SK-N-SH (cell line): ENCODE data around the gene CCNI2. TPM values are rescaled to one million over a fixed set of nuclear protein-coding genes. Genes with fewer than 3 reads are reported as not detected.

Experiments used
- CTCF ChIA-PET: fragments of 300-600, 350-600 bp; formaldehyde crosslinking; extraction: SDS; loops from one replicate; lab custom pipeline; 2021; lab: Yijun Ruan, JAX
- POLR2A ChIA-PET: fragments of 350-600 bp; sonication (Branson Sonifier 250); formaldehyde crosslinking; extraction: SDS; loops from one replicate; lab custom pipeline; 2020; ENCODE audit warnings: antibody characterized with exemption, inconsistent platforms; lab: Yijun Ruan, JAX
- DNase-seq: peaks from one replicate; pipeline ENCODE4 v3.0.0; 2012
- H2AFZ ChIP-seq: fragments of 200-600 bp; sonication (generic); 2 replicates; pipeline ENCODE4 v1.8.1; 2016; ENCODE audit warnings: antibody characterized with exemption, mild to moderate bottlenecking, low read depth
- H3F3A ChIP-seq: fragments of 200-600 bp; sonication (generic); replicated peaks from 2 replicates; pipeline ENCODE3; 2016; ENCODE audit warnings: antibody characterized with exemption, mild to moderate bottlenecking; ENCODE audit not compliant: insufficient read depth
- H3K27ac ChIP-seq, 2 experiments: fragments of 200-500 bp in 1 of 2; fragments of 200-600 bp in 1 of 2; sonication (Bioruptor generic) in 1 of 2; sonication (generic), shearing (Covaris generic) in 1 of 2; 2 replicates each; pipeline versions ENCODE4 v1.5.1 to v1.6.1; 2014 to 2016; ENCODE audit warnings: low read depth in 2 of 2, inconsistent platforms in 1 of 2, low read length in 1 of 2, mild to moderate bottlenecking in 1 of 2, mixed read lengths in 1 of 2
- H3K27me3 ChIP-seq: fragments of 200-600 bp; sonication (generic), shearing (Covaris generic); 2 replicates; pipeline ENCODE4 v1.6.1; 2016; ENCODE audit warnings: mixed run types; ENCODE audit not compliant: insufficient read depth
- H3K36me3 ChIP-seq, 2 experiments: fragments of 200-500 bp in 1 of 2; fragments of 200-600 bp in 1 of 2; sonication (Bioruptor generic) in 1 of 2; sonication (generic) in 1 of 2; replicated peaks in 1 of 2; 2 replicates each; pipeline versions ENCODE3 to v1.5.1; 2014 to 2016; ENCODE audit warnings: low read length in 1 of 2, mild to moderate bottlenecking in 1 of 2; ENCODE audit not compliant: insufficient read depth in 2 of 2, control insufficient read depth in 1 of 2
- H3K4me1 ChIP-seq, 2 experiments: fragments of 200-500 bp in 1 of 2; fragments of 200-600 bp in 1 of 2; sonication (Bioruptor generic) in 1 of 2; sonication (generic), shearing (Covaris generic) in 1 of 2; 2 replicates each; pipeline versions ENCODE4 v1.5.1 to v1.6.1; 2014 to 2016; ENCODE audit warnings: low read depth in 1 of 2, low read length in 1 of 2, mixed run types in 1 of 2; ENCODE audit not compliant: insufficient read depth in 2 of 2, control insufficient read depth in 1 of 2
- H3K4me2 ChIP-seq: fragments of 200-600 bp; sonication (generic), shearing (Covaris generic); 2 replicates; pipeline ENCODE4 v1.6.1; 2017; ENCODE audit warnings: mixed run types
- H3K4me3 ChIP-seq, 2 experiments: fragments of 200-500 bp in 1 of 2; fragments of 200-600 bp in 1 of 2; sonication (Bioruptor generic) in 1 of 2; sonication (generic), shearing (Covaris generic) in 1 of 2; 2 replicates each; pipeline versions ENCODE4 v1.5.1 to v1.8.1; 2014 to 2016; ENCODE audit warnings: low read depth in 2 of 2, inconsistent platforms in 1 of 2, low read length in 1 of 2, mild to moderate bottlenecking in 1 of 2, mixed read lengths in 1 of 2, moderate library complexity in 1 of 2
- H3K79me2 ChIP-seq: fragments of 200-600 bp; sonication (generic); 2 replicates; pipeline ENCODE4 v1.8.1; 2017; ENCODE audit warnings: mild to moderate bottlenecking; ENCODE audit not compliant: insufficient read depth
- H3K9ac ChIP-seq: fragments of 200-600 bp; sonication (generic); 2 replicates; pipeline ENCODE4 v1.6.1; 2017; ENCODE audit warnings: mixed run types
- H3K9me2 ChIP-seq: fragments of 200-600 bp; sonication (generic); 2 replicates; pipeline ENCODE4 v1.6.1; 2017; ENCODE audit warnings: mixed run types
- H3K9me3 ChIP-seq: fragments of 200-600 bp; sonication (generic); 2 replicates; pipeline ENCODE4 v1.6.1; 2017; ENCODE audit warnings: mixed run types, mild to moderate bottlenecking, moderate library complexity
- H4K20me1 ChIP-seq: fragments of 200-600 bp; sonication (generic); 2 replicates; pipeline ENCODE4 v1.6.1; 2017; ENCODE audit warnings: mild to moderate bottlenecking, mixed run types; ENCODE audit not compliant: insufficient read depth
- CHD2 ChIP-seq: fragments of 150-350 bp; IDR thresholded peaks from 2 replicates; pipeline ENCODE4 v1.6.1; 2018; ENCODE audit warnings: low read length; ENCODE audit not compliant: partially characterized antibody
- CTCF ChIP-seq: fragments of 200-600 bp; sonication (generic); IDR thresholded peaks from 2 replicates; pipeline ENCODE4 v1.6.1; 2017; ENCODE audit warnings: antibody characterized with exemption, mild to moderate bottlenecking, moderate library complexity
- FOSL2 ChIP-seq: IDR thresholded peaks from 2 replicates; pipeline ENCODE4 v1.4.0; 2012; ENCODE audit warnings: low read depth, mild to moderate bottlenecking, moderate library complexity, borderline replicate concordance
- GATA2 ChIP-seq: sonication (generic); formaldehyde crosslinking; IDR thresholded peaks from 2 replicates; pipeline ENCODE4 v1.5.0; 2020; ENCODE audit warnings: mild to moderate bottlenecking, missing genetic modification reagents
- JUND ChIP-seq: IDR thresholded peaks from 2 replicates; pipeline ENCODE4 v1.4.0; 2012
- RAD21 ChIP-seq: IDR thresholded peaks from 2 replicates; pipeline ENCODE4 v1.6.1; 2012; ENCODE audit warnings: mild to moderate bottlenecking, low read length
- RXRA ChIP-seq: IDR thresholded peaks from 2 replicates; pipeline ENCODE4 v1.4.0; 2012; ENCODE audit warnings: low read depth, mild to moderate bottlenecking, borderline replicate concordance
- SIN3A ChIP-seq: IDR thresholded peaks from 2 replicates; pipeline ENCODE4 v1.6.1; 2012; ENCODE audit warnings: low read depth, mild to moderate bottlenecking, low read length, moderate library complexity, borderline replicate concordance
- SMC3 ChIP-seq: IDR thresholded peaks from 2 replicates; pipeline ENCODE4 v1.6.1; 2012; ENCODE audit warnings: low read depth, low read length, improper control_type of control experiment
- TEAD4 ChIP-seq: IDR thresholded peaks from 2 replicates; pipeline ENCODE4 v1.4.0; 2012; ENCODE audit warnings: mild to moderate bottlenecking, borderline replicate concordance; ENCODE audit not compliant: insufficient read depth
- YY1 ChIP-seq: IDR thresholded peaks from 2 replicates; pipeline ENCODE4 v1.4.0; 2012; ENCODE audit warnings: low read depth, mild to moderate bottlenecking
- WGBS: methylation state at CpG from one replicate; pipeline ENCODE4 v1.1.6; 2017; ENCODE audit warnings: low lambda C conversion rate; 5-methylcytosine and 5-hydroxymethylcytosine counted together
- polyA plus RNA-seq, 3 experiments: library from polyadenylated mRNA; depleted of rRNA; stranded (reverse); fragments of >200 nt; gene quantifications; 2 replicates each; pipeline ENCODE4 v1.2.3, GENCODE V29; 2012
- TF ChIP-seq, protein P1 (sequence below): fragments of 150-350 bp; IDR thresholded peaks from 2 replicates; pipeline ENCODE4 v1.6.1; 2017; ENCODE audit warnings: antibody characterized with exemption, low read length, low read depth, borderline replicate concordance

CCNI2 gene
- polyA plus RNA-seq, 1 of the 3 experiments (the other 2 are of a cell fraction): 0.05 TPM

DNA sequence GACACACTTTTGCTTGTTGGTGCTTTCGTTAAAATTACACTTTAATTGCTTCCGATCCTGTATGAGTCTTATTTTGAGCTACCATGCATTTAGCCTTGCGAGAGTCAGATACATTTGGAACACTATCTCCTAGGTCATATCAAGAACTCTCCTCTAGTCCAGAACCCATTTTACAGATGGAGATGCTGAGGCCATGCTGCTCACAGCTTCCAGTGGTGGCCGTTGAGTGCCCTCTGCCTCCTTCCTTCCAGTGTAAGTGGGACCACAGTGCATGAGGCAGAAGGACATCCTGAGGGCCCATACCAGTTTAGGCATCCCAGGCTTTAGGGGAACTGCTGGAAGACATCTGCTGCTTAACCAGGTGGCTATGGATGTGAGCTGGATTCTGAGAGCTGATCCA lies 6.9 kb downstream of the CCNI2 start:
- Histone ChIP-seq H3K4me3 (no peak overlapping the region), H3K9ac (no peak overlapping the region), H3K27ac (no peak overlapping the region), H3K36me3 (peaks cover 13 to 16% of the 10 kb centered on the region in 2 experiments), H3K9me2 (no peaks in the 10 kb centered on the region), H3F3A (no peaks in the 10 kb centered on the region), H2AFZ (no peak overlapping the region), H4K20me1 (no peaks in the 10 kb centered on the region), H3K9me3 (no peaks in the 10 kb centered on the region), H3K27me3 (no peaks in the 10 kb centered on the region), H3K4me1 (no peaks in the 10 kb centered on the region; a peak in 1 of 4 replicates), H3K4me2 (no peak overlapping the region), H3K79me2 (no peaks in the 10 kb centered on the region)
- ChIA-PET POLR2A (no interaction called here), CTCF (interaction anchor here (0.7 to 10.4 kb wide), 17 partner anchors 7 to 257 kb away, joined by 3 to 98 read pairs (median 6); partner anchors contain the start of genes CCNI2 and SHROOM1)
- WGBS: 88% methylated on average over 4 of the region's 4 CpGs
- TF ChIP-seq TEAD4: no peak
- no peak for TF ChIP-seq CHD2
- TF ChIP-seq RXRA: no peak
- no peak for DNase-seq

GRCh38 chr5:132754947-132755346 lies 7.7 kb downstream of the CCNI2 start:
- DNase-seq: peak; percentile 54
- ChIA-PET POLR2A (no interaction called here), CTCF (interaction anchor here (0.7 to 10.4 kb wide), 19 partner anchors 8 to 256 kb away, joined by 3 to 98 read pairs (median 6); partner anchors contain the start of genes CCNI2 and SHROOM1)
- H3K4me2 ChIP-seq: no peak overlapping the region
- no peak overlapping the region for H3K9ac ChIP-seq
- no peaks in the 10 kb centered on the region for H3K27me3 ChIP-seq
- H2AFZ ChIP-seq: no peak overlapping the region
- H3K9me2 ChIP-seq: no peaks in the 10 kb centered on the region
- no peaks in the 10 kb centered on the region for H3K9me3 ChIP-seq
- H3K4me3 ChIP-seq: no peak overlapping the region
- no peaks in the 10 kb centered on the region for H4K20me1 ChIP-seq
- H3K79me2 ChIP-seq: no peaks in the 10 kb centered on the region
- TF ChIP-seq, protein P1, sequence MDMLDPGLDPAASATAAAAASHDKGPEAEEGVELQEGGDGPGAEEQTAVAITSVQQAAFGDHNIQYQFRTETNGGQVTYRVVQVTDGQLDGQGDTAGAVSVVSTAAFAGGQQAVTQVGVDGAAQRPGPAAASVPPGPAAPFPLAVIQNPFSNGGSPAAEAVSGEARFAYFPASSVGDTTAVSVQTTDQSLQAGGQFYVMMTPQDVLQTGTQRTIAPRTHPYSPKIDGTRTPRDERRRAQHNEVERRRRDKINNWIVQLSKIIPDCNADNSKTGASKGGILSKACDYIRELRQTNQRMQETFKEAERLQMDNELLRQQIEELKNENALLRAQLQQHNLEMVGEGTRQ: no peak
- TF ChIP-seq JUND (no peak), SIN3A (no peak), RAD21 (peak; percentile 67), GATA2 (CRISPR knock-in tag) (no peak), CTCF (peak; percentile 45), SMC3 (peak; percentile 32; the same call in 1 of the 2 replicates), FOSL2 (no peak), YY1 (no peak)
- no peaks in the 10 kb centered on the region for H3F3A ChIP-seq
- H3K4me1 ChIP-seq: no peaks in the 10 kb centered on the region; a peak in 1 of 4 replicates
- H3K36me3 ChIP-seq: peaks cover 13 to 24% of the 10 kb centered on the region in 2 experiments
- H3K27ac ChIP-seq: no peak overlapping the region
